GM12878 (cell line): ENCODE results near the gene PDIA3. TPM values are rescaled to one million over a fixed set of nuclear protein-coding genes. Genes with fewer than 3 reads are reported as not detected.
A peak's percentile ranks its signal among the peaks of the same experiment; 100 is the strongest.

Experiments
- BHLHE40 ChIP-seq, 2 experiments: fragments of 450-650 bp in 1 of 2; IDR thresholded peaks; 2 replicates each; pipeline ENCODE4 v1.6.1; 2011 to 2017; ENCODE audit warnings: low read depth in 2 of 2, borderline replicate concordance in 1 of 2, improper control_type of control experiment in 1 of 2, low read length in 1 of 2, mild to moderate bottlenecking in 1 of 2
- CHD4 ChIP-seq: fragments of 200-600 bp; sonication (generic); IDR thresholded peaks from 2 replicates; pipeline ENCODE4 v1.6.1; 2016; ENCODE audit warnings: mild to moderate bottlenecking
- IKZF1 ChIP-seq: fragments of 450-650 bp; conservative IDR thresholded peaks from 2 replicates; pipeline ENCODE4 v1.6.1; 2017; ENCODE audit warnings: antibody characterized with exemption, mild to moderate bottlenecking
- NFXL1 ChIP-seq: fragments of 450-650 bp; IDR thresholded peaks from 2 replicates; pipeline ENCODE4 v1.6.1; 2017; ENCODE audit warnings: antibody characterized with exemption, mild to moderate bottlenecking, borderline replicate concordance
- NRF1 ChIP-seq: conservative IDR thresholded peaks from 2 replicates; pipeline ENCODE4 v1.6.1; 2011; ENCODE audit warnings: mild to moderate bottlenecking, low read depth, low read length, improper control_type of control experiment
- SKIL ChIP-seq: fragments of 450-650 bp; IDR thresholded peaks from 2 replicates; pipeline ENCODE4 v1.6.1; 2017; ENCODE audit warnings: mild to moderate bottlenecking, low read depth, inconsistent platforms; ENCODE audit not compliant: poor library complexity, severe bottlenecking
- TBL1XR1 ChIP-seq: IDR thresholded peaks from 2 replicates; pipeline ENCODE4 v1.6.1; 2012; ENCODE audit warnings: low read depth, low read length, improper control_type of control experiment
- ZNF687 ChIP-seq: fragments of 450-650 bp; IDR thresholded peaks from 2 replicates; pipeline ENCODE4 v1.6.1; 2017; ENCODE audit warnings: mild to moderate bottlenecking, moderate library complexity
- ZSCAN29 ChIP-seq: fragments of 450-650 bp; IDR thresholded peaks from 2 replicates; pipeline ENCODE4 v1.6.1; 2017; ENCODE audit warnings: mild to moderate bottlenecking, moderate library complexity
- polyA plus RNA-seq, 11 experiments: library from polyadenylated mRNA; depleted of rRNA in 4 of 11; unstranded in 6 of 11; stranded (reverse) in 5 of 11; fragments of >200 nt; fragmentation: Nextera tagmentation in 4 of 11; fragmentation: Illumina TruSeq in 1 of 11; extraction: Ambion mirVana in 4 of 11; extraction: Trizol in 1 of 11; gene quantifications; 1 replicate in 1 of 11; 2 replicates in 10 of 11; pipeline versions ENCODE4 v1.2.1 to v1.2.3, GENCODE V29; 2011 to 2016; ENCODE audit warnings: inconsistent platforms in 2 of 11, missing spikeins in 2 of 11, low read depth in 1 of 11
- total RNA-seq, 4 experiments: library from RNA; depleted of rRNA in 3 of 4; stranded (reverse); fragments of >200 nt in 3 of 4; fragmentation: Illumina TruSeq in 1 of 4; extraction: Trizol in 1 of 4; gene quantifications; 2 replicates each; pipeline versions ENCODE4 v1.2.1 to v1.2.3, GENCODE V29; 2013 to 2021
- TF ChIP-seq, protein P1 (sequence below): fragments of 450-650 bp; IDR thresholded peaks from 2 replicates; pipeline ENCODE4 v1.6.1; 2016; ENCODE audit warnings: mild to moderate bottlenecking
- TF ChIP-seq, protein P2 (sequence below): fragments of 450-650 bp; IDR thresholded peaks from 2 replicates; pipeline ENCODE4 v1.6.1; 2016; ENCODE audit warnings: mild to moderate bottlenecking
- TF ChIP-seq, protein P3 (sequence below): fragments of 450-650 bp; conservative IDR thresholded peaks from 2 replicates; pipeline ENCODE4 v1.6.1; 2017; ENCODE audit warnings: mild to moderate bottlenecking, moderate library complexity
- TF ChIP-seq, protein P4 (sequence below): fragments of 450-650 bp; formaldehyde crosslinking; IDR thresholded peaks from 2 replicates; pipeline ENCODE4 v1.4.0; 2020; ENCODE audit warnings: mild to moderate bottlenecking, moderate library complexity

Gene PDIA3
- total and polyA plus RNA-seq, 10 of the 15 experiments (the other 5 are each of a cell fraction or from before 2014, with no cell fraction given) = 18.2 to 716 (median 181) TPM

GRCh38 chr15:43808960-43809678 is 62.9 kb downstream of the PDIA3 start (continued):
- TF ChIP-seq ZNF687 (peak; percentile 43; the same call in 1 of the 2 replicates), TBL1XR1 (peak; percentile 20; the same call in 1 of the 2 replicates), NFXL1 (no peak), ZSCAN29 (no peak), IKZF1 (peak; percentile 93), BHLHE40 (IDR thresholded peaks at IDR 0.05; ENCODE audit: borderline replicate concordance in 1 of 2, low read depth in 2 of 2, low read length in 1 of 2) (peak; percentile 63 to 80; a peak in 3 of 4 replicates), SKIL (peak; percentile 67), CHD4 (no peak), NRF1 (no peak)
- TF ChIP-seq, protein P1, sequence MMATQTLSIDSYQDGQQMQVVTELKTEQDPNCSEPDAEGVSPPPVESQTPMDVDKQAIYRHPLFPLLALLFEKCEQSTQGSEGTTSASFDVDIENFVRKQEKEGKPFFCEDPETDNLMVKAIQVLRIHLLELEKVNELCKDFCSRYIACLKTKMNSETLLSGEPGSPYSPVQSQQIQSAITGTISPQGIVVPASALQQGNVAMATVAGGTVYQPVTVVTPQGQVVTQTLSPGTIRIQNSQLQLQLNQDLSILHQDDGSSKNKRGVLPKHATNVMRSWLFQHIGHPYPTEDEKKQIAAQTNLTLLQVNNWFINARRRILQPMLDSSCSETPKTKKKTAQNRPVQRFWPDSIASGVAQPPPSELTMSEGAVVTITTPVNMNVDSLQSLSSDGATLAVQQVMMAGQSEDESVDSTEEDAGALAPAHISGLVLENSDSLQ = peak; percentile 58
- TF ChIP-seq, protein P2, sequence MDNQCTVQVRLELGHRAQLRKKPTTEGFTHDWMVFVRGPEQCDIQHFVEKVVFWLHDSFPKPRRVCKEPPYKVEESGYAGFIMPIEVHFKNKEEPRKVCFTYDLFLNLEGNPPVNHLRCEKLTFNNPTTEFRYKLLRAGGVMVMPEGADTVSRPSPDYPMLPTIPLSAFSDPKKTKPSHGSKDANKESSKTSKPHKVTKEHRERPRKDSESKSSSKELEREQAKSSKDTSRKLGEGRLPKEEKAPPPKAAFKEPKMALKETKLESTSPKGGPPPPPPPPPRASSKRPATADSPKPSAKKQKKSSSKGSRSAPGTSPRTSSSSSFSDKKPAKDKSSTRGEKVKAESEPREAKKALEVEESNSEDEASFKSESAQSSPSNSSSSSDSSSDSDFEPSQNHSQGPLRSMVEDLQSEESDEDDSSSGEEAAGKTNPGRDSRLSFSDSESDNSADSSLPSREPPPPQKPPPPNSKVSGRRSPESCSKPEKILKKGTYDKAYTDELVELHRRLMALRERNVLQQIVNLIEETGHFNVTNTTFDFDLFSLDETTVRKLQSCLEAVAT = peak; percentile 83; the same call in 1 of the 2 replicates
- TF ChIP-seq, protein P3, sequence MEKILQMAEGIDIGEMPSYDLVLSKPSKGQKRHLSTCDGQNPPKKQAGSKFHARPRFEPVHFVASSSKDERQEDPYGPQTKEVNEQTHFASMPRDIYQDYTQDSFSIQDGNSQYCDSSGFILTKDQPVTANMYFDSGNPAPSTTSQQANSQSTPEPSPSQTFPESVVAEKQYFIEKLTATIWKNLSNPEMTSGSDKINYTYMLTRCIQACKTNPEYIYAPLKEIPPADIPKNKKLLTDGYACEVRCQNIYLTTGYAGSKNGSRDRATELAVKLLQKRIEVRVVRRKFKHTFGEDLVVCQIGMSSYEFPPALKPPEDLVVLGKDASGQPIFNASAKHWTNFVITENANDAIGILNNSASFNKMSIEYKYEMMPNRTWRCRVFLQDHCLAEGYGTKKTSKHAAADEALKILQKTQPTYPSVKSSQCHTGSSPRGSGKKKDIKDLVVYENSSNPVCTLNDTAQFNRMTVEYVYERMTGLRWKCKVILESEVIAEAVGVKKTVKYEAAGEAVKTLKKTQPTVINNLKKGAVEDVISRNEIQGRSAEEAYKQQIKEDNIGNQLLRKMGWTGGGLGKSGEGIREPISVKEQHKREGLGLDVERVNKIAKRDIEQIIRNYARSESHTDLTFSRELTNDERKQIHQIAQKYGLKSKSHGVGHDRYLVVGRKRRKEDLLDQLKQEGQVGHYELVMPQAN = no peak
- TF ChIP-seq, protein P4, sequence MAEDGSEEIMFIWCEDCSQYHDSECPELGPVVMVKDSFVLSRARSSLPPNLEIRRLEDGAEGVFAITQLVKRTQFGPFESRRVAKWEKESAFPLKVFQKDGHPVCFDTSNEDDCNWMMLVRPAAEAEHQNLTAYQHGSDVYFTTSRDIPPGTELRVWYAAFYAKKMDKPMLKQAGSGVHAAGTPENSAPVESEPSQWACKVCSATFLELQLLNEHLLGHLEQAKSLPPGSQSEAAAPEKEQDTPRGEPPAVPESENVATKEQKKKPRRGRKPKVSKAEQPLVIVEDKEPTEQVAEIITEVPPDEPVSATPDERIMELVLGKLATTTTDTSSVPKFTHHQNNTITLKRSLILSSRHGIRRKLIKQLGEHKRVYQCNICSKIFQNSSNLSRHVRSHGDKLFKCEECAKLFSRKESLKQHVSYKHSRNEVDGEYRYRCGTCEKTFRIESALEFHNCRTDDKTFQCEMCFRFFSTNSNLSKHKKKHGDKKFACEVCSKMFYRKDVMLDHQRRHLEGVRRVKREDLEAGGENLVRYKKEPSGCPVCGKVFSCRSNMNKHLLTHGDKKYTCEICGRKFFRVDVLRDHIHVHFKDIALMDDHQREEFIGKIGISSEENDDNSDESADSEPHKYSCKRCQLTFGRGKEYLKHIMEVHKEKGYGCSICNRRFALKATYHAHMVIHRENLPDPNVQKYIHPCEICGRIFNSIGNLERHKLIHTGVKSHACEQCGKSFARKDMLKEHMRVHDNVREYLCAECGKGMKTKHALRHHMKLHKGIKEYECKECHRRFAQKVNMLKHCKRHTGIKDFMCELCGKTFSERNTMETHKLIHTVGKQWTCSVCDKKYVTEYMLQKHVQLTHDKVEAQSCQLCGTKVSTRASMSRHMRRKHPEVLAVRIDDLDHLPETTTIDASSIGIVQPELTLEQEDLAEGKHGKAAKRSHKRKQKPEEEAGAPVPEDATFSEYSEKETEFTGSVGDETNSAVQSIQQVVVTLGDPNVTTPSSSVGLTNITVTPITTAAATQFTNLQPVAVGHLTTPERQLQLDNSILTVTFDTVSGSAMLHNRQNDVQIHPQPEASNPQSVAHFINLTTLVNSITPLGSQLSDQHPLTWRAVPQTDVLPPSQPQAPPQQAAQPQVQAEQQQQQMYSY (CRISPR knock-in tag) = no peak
